ENCODE data around the gene ATP6V0E1.
"Not testable (repeated sequence)": the region's sequence is repeated elsewhere in the genome, so short reads cannot be mapped to it uniquely, and the experiment has no call there.

The ATP6V0E1 gene

DNA sequence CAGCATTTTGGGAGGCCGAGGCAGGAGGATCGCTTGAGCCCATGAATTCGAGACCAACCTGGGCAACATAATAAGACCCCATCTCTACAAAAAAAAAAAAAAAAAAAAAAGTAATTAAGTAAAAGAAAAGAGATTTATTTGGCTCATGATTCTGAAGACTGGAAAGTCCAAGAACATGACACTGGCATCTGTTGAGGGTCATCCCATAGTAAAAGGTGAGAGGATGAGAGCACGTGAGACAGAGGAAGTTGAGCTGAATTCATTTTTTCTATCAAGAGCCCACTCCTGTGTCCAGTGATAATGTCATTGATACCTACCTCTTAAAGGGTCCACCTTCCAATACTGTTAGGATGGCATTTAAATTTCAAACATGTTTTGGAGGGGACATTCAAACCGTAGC is 92.4 kb downstream of the ATP6V0E1 start:
- DNase-seq (ENCODE audit: low spot score) = no peak

DNA sequence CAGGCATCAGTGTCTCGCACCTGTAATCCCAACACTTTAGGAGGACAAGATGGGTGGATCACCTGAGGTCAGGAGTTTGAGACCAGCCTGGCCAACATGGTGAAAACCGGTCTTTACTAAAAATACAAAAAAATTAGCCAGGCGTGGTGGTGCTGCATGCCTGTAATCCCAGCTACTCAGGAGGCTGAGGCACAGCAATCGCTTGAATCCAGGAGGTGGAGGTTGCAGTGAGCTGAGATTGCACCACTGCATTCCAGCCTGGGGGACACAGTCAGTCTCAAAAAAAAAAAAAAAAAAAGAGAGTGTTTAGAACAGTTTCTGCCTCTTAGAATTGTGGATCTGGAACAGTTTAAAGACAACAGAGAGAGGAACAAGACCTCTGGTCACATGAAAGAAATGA is 92.9 kb downstream of the ATP6V0E1 start:
- not testable (repeated sequence) for DNase-seq (ENCODE audit: low spot score)

DNA sequence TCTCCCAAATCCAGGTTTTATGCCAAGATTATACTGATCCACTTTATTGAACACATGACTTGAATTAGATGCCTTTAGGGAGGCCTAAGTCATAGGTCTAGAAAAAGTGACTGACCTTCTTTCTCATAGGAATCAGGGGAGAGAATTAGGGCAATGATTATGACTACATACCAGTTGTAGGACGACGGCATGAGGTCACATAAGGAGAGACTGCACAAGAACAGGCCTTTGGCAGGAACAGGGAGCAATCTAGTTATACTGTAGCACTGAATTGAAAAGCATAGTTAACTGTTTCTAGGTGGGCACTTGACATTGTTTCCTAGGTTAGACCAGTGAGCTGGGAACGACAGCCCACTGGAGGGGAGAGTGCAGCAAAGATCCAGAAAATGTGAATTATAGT is 95.3 kb downstream of the ATP6V0E1 start:
- no peak for DNase-seq (ENCODE audit: low spot score)
